Stimulated activated naive CD4-positive, alpha-beta T cell treated with Interleukin-2 at 50 U/mL for 16 hours (primary cell): ENCODE data around the gene STK11IP.

ENCODE experiments used
- DNase-seq: peaks from one replicate; lab custom pipeline; 2025; lab: John Stamatoyannopoulos, UW

Gene STK11IP

DNA sequence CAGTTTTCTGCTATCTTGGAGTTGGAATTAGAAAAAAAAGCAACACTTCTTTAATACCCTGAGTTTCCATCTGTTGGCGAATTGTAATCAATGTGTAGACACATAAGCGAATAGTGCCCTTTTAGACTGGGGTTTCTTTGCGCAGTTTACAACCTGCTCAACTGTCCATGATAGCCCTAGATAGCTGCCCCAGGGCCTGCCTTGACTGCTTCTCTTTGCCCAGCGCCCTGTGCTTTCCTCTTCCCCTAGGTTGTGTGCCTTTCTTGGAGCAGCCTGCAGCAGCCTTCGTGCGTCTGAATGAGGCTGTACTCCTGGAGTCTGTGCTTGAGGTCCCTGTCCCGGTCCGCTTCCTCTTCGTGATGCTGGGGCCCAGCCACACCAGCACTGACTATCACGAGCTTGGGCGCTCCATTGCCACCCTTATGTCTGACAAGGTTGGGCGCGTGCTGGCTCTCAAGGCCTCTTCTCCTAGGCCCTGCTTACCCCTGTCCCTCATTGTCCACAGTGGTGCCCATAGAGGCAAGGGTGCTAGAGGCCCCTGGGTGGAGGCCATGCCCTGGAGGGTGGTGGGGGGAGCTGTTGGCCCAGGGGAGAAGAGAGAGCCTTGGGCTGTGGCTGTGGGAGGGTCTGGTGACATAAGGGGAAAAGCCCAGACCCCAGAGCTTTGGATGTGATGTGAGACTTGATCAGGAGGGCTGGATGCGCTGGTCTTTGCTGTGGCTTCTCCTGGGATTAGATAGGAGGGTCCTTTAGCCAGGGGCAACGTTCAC lies 36.7 kb downstream of the STK11IP start:
- no peak for DNase-seq

DNA sequence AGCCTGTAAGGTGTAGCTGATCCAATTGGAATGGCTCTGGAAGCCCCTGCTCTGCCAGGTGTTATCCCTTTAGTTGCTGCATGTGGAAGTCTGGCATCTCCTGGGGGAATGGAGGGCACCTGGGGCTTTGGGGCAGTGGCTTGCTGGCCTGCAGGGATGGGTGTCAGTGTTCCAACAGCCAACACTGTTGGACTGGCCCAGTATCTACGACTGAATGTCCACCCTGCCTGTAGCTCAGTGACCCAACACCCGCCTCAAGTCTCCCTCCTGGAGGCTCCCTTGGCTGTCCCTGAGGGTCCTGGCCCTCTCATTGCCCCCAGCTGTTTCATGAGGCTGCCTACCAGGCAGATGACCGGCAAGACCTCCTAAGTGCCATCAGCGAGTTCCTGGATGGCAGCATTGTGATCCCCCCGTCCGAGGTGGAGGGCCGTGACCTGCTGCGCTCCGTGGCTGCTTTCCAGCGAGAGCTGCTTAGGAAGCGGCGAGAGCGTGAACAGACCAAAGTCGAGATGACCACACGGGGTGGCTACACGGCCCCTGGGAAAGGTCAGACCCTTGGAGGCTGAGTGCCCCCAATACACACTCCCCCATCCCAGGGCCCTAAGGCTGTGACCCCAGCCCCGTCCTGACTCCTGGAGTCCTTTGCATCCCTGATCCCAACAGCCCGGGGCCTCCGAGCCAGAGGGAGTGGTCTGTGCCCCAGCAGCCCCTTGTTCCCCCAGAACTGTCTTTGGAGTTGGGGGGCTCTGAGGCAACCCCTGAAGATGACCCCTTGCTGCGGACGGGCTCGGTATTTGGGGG lies 37.5 kb downstream of the STK11IP start:
- no peak for DNase-seq

DNA sequence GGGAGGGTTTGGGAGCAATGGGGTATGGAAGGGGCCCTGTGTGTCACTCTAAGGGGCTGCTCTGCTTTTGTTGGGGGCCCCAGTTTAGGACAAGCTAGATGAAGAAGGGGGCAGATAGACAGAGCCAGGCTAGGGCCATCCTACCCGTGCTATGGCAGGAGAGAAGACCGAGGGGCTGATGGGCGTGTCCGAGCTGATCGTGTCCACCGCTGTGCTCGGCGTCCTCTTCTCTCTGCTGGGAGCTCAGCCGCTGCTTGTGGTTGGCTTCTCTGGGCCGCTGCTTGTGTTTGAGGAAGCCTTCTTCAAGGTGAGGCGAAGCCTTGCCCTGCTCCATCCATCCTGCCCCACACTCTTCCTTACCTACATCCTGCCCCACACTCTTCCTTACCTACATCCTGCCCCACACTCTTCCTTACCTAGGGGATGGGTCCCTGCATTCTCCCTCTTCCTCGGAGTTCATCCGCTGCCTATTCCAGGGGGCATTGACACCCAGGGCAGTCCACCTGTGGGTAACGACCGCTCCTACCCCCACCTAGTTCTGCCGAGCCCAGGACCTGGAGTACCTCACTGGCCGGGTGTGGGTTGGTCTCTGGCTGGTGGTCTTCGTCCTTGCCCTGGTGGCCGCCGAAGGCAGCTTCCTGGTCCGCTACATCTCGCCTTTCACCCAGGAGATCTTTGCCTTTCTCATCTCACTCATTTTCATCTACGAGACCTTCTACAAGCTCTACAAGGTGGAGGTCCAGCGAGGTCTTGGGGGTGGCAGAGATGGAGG lies 38.7 kb downstream of the STK11IP start:
- DNase-seq, result no peak

DNA sequence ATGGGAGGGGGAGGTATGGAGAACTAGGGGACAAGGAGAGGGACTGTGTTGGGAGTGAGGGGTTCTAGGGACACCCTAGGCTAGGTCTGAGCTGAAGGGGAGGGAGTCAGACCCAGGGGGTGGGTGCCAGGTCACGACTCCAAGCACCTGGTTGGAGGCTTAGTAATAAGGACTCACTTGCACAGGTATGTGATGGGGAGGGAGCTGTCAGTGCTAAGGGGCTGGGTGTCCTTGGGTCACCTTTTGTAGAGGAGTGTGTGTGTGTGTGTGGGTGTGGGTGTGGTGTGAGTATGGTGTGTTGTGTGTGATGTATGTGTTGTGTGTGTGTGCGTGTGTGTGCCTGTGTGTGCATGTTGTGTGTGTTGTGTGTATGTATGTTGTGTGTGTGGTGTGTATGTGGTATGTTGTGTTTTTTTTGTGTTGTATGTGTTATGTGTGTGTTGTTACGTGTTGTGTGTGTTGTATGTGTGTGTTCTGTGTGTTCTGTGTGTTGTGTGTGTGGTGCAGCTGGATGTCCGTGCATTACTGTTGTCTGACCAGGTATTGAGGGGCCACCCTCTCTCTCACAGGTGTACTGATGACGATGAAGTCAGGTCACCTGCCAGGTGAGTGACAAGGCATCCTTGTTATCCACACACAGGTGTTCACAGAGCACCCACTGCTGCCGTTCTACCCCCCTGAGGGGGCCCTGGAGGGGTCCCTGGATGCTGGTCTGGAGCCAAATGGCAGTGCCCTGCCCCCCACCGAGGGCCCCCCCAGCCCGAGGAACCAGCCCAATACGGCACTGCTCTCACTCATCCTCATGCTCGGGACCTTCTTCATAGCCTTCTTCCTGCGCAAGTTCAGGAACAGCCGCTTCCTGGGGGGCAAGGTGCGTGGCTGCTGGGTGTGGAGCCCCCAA lies 39.5 kb downstream of the STK11IP start:
- DNase-seq, result no peak

DNA sequence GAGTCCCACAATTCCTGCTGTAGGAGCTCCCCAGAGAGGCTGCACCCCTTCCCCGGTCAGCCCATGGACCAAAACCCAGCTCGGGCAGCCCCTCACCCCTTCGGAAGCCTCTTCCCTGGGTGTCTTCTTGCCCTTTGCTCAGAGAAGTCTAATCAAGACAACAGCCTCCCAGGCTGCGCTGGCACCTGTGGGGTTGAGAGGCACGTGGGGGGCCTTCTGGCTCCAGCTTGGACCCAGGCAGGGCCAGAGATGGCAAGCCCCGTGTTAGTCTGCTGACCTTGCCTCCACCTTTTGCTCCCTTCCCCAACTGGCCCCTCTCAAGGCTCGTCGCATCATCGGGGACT lies 40.2 kb downstream of the STK11IP start:
- DNase-seq, result no peak

DNA sequence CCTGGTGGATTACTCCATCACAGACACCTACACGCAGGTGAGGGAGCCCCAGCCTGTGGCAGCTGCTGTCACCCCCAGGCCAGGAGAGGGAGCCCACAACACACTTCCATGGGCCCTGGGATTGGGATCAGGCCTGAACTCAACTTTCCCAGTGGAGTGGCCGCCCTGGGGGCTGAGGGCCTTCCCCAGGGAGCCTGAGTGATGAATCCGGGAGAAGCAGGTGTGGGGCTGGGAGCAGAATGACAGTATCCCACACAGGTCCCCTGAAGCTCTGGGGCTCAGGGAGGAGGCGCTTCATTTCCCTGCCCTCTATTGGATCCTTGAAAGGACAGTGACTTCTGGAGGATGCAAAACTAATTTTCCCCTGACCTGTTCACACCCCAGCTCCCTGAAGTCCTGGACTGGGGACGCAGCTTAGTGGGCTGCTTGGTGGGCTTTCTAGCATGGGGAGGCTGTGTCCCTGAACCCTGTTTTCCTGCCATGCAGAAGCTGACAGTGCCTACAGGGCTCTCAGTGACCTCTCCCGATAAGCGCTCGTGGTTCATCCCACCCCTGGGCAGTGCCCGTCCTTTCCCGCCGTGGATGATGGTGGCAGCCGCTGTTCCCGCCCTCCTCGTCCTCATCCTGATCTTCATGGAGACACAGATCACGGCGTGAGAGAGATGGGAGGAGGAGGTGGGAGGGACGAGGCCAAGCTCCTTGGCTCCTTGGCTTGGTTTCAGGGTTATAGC lies 40.7 kb downstream of the STK11IP start:
- DNase-seq, result no peak

DNA sequence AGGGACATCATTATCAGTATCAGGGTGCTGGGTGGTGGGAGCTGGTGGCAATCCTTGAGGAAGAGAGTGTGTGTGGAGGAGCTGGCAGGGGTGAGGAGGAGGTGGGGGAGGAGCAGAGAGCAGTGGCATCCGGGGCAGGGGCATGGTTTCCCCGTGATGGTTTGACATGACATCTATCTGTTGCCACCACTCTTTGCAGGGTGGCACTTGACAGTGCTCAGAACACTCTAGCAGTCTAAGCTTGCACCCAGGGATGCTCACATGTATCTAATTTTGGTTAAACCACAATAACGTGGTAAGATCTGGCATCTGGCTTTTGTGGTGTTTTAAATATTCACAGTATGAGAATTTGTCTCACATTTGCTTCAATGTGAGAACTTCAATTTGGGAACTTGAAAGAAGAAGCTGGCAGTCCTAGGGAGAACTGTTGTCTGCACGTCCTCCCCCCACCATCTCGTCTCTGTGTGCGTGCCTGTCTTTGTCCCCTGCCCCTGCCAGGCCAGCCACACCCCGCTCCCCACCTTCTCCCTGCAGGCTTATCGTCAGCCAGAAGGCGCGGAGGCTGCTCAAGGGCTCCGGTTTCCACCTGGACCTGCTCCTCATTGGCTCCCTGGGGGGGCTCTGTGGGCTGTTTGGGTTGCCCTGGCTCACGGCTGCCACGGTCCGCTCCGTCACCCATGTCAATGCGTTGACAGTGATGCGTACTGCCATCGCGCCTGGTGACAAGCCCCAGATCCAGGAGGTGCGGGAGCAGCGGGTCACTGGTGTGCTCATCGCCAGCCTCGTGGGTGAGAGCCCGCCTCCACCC lies 41.5 kb downstream of the STK11IP start:
- DNase-seq, result no peak

DNA sequence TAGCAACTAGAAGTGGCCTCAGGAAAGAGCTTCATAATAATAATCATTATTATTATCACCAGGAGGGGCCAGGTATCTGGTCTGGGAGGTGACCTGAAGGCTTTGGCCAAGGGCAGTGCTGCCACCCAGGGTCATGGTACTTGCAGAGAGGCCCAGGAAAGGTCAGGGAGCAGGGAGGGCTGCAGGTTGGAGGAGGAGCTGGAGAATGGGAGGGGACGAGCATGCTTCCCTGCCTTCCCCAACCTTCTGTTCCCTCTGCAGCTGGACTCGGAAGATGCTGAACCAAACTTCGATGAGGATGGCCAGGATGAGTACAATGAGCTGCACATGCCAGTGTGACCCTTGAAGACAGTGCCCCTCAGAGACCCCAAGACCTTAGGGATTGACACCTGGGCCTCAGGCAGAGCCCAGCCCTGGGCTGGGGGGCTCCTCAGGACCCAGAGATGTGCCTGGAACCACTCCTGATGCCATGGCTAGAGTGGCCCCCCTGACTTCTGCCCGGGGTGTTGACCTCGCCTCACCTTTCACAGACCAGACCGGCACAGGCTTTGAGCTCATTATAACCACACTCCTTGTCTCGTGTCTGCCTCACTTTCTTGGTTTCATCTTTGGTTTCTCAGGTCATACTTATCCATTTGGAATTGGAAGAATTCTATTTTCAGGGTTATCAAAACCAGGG lies 43.9 kb downstream of the STK11IP start:
- DNase-seq, result no peak

DNA sequence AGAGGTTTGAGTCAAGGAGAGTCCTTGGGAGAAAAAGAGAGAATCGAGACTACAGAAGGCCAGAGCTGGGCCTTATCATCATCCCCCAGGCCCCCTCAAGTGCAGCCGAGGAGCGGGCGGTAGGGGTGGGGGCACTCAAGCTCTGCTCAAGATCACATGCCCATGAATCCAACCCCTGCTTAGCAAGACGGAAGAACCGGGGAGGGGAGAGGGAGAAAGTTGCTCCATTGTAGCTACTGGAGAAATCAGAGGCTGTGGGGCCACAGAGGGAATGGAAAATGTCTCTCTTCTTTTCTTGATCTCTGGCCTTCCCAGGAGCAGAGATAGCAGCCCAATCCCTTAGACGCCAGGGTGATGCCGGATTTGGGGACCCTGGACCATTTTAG lies 44.4 kb downstream of the STK11IP start:
- DNase-seq, result no peak

DNA sequence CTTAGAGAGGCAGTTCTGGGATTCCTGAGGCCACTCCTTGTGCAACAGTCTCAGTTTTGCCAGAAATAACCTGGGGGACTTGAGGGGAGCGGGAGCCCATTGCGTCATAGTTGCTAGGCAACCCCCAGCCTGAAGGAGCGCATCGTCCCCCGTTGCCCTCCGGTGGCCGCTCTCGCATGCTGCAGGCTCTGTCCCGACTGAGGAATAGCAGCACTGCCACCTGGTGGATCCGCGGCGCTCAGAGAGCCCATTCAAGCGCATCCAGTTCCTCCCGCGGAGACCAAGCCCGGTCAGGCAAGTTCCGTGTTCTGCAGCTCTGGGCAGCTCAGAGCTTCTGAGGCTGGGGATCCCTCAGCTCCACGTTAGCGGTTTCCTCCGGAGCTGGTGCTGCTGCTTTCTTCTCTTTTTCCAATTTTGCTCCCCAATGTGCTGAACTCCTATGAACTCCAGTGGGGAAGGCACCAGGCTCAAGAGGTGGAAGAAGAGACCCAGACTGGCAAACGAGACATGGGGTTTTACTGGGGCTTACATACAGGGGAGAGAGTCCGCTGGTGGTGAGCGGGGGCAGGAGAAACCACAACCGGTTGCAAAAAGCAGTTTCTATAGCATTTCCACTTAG lies 44.9 kb downstream of the STK11IP start:
- peak; percentile 84 for DNase-seq

DNA sequence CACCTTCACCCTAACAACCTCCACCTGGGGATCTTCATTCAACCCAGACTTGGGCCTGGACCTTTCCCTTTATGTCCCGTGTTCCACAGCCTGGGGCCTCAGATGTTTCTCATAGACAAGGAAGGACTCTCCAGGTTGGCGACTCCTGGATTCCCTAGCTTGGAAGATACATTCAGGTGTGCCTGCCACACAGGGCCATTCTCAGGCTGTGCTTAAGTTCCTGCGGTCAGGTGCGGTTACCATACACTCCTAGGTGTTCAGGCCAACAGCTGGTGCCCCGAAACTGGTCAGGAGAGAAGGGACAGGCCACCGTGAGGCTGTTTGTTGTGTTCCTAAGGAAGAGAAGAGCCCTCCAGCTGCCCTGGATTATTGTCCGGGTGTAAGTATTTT lies 45.4 kb downstream of the STK11IP start:
- DNase-seq, result no peak

DNA sequence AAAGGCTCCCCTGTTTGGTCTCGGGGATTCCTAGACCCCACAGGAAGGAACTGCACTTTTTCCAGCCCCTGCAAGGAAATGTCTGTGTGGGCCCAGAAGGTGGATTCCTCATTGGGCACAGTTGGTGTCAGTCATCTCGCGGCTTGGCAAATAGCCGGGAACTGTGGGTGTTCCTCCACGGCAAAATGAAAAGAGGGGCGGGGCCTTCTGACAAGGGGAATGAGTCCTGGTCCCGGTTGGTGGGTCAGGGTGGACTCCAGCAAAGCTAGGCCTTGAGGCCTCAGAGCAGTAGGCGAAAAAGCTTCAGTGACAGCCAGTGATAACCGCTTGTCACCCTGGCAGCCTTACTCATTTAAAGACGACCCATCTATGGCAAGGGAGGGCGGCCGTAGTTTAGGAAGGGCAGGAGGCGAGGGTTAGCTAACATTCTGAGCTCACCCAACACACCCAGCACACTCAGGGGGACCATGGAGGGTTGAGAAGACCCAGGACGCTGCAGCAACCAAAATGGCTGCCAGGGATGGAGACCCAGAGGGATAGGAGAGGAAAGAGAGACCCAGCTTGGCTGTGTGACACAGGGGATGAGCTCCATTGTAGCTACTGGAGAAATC lies 46.2 kb downstream of the STK11IP start:
- no peak for DNase-seq

DNA sequence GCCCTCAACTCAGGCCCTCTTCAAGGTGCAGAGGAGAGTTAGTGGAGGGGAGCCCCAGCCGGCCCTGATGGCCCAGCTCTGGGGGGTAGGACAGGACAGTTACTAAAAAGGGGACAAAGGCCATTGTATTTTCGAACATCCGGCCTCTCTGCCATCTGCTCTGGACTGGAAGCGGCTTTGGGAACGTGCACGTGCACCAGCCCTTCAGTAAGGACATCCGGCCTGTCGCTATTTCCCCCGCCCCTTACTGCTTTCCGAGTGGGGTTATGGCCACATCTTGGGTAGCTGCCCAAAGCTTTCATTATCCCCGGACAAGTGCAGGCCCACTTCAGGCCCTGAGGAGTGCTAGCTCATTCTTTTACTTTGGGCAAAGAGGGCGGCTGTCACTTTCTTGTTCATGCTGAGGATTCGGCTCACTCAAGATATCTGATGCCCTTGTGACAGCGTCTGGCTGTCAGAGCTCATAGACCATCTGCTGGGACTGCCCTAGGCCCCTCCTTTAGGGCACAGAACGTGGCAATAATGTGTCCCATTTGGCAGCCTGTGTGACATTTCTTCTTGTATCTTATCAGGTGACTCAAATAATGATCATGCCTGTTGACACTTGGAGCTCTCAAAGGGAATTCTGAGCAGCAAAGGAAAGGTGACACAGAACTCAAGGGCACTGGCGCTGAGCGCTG lies 47.3 kb downstream of the STK11IP start:
- no peak for DNase-seq

DNA sequence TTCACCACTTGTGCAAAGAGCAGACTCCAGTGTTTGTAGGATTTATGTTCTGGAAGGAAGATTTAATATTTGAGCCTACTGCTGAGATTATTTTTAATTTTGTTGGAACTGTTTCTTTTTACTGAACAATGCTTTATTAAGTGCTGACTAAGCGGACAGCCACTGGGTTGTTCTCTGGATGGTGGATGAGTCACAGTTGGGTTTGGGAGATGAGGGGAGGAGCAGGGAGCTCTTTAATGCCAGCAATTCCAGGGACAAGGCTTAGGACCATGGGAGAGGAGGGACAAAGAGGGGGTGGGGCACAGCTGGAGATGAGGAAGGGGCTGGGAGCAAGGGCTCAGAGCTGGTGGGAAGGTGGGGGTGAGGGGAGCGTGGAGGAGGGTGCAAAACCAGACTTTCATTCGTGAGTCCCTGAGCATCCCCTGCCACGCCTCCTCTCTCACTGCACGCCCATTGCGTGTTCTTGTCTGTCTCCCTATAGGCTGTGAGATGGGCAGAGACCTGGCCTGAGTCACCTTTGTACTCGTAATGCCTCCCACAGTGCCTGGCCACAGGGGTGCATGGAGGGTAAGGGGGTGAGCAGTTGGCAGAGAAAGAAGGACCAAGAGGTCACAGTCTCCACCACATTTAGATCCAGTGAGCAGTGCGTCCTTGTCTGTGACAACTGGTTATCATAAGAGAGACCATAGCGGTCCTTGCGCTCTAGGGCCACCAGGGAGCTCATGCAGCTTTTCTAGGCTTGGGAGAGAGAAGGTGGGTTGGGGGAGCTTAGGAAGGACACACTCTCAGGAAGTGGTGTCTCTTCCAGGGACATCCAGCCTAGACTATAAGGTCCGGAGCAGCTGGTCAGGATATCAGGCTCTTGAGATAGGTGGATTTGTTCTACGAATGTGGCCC lies 48.2 kb downstream of the STK11IP start:
- DNase-seq, result no peak

DNA sequence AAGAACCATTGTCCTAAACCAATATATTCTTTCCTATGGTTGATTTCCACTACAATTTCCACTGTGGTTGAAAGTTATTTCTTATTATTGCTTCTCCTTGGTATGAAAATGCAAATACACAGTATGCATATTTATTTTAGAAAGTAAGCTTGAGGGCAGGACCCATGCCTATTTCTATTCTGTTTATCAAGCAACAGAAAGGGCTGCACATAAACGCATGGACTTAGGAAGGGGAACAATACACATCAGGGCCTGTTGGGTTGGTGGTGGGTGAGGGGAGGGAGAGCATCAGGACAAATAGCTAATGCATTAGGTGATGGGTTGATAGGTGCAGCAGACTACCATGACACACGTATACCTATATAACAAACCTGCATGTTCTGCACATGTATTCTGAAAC lies 50.5 kb downstream of the STK11IP start:
- DNase-seq, result no peak

DNA sequence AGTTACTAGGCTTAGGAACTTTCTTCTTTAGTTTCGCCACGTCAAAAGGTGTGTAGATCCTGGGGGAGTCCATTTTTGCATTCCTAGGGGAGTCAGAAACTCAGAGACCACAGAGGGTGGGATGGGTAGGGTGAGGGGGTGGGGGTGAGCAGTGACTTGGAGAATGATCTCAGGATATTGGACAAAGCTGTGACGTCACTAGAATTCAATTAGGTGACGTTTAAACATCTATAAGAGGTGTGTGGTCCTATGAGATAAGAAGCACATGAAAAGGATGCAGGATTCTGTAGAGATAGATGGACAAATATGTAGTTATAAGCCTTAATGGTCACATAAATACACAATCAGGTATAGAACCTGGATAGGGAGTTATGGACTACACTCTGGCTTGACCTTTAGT lies 51.3 kb downstream of the STK11IP start:
- no peak for DNase-seq
